A673 (cell line): Measurements from ENCODE around the gene SMU1.

Source experiments
- EZH2 ChIP-seq: fragments of 200-600 bp; sonication (generic); IDR thresholded peaks from 2 replicates; pipeline ENCODE4 v1.6.1; 2017; ENCODE audit warnings: borderline replicate concordance, low read depth, mild to moderate bottlenecking, mixed read lengths, antibody characterized with exemption, low read length; ENCODE audit not compliant: poor library complexity, severe bottlenecking
- TF ChIP-seq, protein P1 (sequence below): fragments of 300-800, 200-600 bp; sonication (generic); conservative IDR thresholded peaks from 2 replicates; pipeline ENCODE4 v1.5.1; 2017; ENCODE audit warnings: low read depth, mild to moderate bottlenecking, antibody characterized with exemption, low read length, moderate library complexity, mixed read lengths

DNA sequence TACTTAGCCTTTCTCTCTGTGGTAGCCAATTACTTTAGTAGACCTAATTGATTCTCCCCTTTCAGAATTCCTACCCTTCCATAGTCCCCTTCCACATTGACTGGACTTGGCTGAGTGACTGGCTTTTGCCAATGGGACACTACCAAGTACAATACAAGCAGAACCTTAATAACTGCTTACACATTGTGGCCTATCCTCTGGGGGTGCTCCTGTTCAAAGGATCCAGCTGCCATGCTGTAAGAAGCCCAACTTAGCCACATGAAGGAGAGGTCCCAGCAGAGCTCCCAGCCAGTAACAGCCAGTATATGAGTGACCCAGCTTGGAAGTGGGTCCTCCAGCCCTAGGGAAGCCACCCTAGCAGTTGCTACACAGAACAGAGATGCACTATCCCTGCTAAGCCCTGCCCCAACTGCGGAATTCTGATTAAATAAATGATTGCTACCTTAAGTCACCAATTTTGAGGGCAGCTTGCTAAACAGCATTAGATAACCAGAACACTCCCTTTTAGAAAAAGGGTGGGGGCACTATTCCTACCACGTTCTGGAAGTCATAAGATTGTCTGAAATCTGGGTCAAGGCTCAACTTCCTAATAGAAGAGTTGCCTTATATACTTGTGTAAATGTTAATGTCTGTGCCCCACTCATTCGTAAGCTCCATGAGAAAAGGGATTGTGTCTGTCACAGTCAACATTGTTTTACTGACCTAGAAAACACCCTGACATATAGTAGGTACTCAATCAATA, 64.0 kb downstream of the SMU1 start:
- TF ChIP-seq, protein P1, sequence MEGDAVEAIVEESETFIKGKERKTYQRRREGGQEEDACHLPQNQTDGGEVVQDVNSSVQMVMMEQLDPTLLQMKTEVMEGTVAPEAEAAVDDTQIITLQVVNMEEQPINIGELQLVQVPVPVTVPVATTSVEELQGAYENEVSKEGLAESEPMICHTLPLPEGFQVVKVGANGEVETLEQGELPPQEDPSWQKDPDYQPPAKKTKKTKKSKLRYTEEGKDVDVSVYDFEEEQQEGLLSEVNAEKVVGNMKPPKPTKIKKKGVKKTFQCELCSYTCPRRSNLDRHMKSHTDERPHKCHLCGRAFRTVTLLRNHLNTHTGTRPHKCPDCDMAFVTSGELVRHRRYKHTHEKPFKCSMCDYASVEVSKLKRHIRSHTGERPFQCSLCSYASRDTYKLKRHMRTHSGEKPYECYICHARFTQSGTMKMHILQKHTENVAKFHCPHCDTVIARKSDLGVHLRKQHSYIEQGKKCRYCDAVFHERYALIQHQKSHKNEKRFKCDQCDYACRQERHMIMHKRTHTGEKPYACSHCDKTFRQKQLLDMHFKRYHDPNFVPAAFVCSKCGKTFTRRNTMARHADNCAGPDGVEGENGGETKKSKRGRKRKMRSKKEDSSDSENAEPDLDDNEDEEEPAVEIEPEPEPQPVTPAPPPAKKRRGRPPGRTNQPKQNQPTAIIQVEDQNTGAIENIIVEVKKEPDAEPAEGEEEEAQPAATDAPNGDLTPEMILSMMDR = no peak
- TF ChIP-seq EZH2 = no peak
